ENCODE results near the gene TYW5. TPM values are rescaled to one million over a fixed set of nuclear protein-coding genes. Genes with fewer than 3 reads are reported as not detected.

Gene TYW5
- total and polyA plus RNA-seq, 2 of the 13 experiments (the other 11 are each of a cell fraction or from before 2014, with no cell fraction given): 8.3 to 14.6 TPM

DNA sequence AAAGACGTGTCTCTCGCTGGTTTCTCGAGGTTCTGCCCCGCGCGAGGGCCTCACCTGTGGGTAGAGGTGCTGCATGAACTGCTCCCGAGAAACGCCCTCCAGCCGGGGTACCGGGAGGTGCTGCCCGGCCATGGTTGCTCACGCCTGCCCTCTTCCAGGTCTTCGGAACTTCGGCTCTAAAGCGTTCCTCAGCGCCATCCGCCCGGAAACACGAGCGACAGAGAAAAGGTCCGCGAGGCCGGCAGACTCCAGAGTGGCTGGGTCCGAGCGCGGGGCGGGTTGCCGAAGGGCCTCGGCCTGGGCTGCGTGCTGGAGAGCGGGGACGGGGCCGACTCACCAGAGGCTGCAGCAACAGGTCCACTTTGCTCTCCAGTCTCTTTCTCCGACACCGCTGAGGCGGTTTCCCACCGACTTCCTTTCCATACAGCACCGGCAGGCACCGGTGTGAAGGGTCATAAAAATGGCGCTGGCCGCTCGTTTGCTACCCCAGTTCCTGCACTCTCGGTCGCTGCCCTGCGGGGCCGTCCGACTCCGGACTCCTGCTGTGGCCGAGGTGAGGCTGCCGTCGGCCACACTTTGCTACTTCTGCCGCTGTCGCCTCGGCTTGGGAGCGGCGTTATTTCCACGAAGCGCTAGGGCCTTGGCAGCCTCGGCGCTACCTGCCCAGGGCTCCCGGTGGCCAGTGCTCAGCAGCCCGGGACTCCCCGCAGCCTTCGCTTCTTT is at the start of gene TYW5, which contains the start of gene MAIP1 (continued):
- TF ChIP-seq, protein P1, sequence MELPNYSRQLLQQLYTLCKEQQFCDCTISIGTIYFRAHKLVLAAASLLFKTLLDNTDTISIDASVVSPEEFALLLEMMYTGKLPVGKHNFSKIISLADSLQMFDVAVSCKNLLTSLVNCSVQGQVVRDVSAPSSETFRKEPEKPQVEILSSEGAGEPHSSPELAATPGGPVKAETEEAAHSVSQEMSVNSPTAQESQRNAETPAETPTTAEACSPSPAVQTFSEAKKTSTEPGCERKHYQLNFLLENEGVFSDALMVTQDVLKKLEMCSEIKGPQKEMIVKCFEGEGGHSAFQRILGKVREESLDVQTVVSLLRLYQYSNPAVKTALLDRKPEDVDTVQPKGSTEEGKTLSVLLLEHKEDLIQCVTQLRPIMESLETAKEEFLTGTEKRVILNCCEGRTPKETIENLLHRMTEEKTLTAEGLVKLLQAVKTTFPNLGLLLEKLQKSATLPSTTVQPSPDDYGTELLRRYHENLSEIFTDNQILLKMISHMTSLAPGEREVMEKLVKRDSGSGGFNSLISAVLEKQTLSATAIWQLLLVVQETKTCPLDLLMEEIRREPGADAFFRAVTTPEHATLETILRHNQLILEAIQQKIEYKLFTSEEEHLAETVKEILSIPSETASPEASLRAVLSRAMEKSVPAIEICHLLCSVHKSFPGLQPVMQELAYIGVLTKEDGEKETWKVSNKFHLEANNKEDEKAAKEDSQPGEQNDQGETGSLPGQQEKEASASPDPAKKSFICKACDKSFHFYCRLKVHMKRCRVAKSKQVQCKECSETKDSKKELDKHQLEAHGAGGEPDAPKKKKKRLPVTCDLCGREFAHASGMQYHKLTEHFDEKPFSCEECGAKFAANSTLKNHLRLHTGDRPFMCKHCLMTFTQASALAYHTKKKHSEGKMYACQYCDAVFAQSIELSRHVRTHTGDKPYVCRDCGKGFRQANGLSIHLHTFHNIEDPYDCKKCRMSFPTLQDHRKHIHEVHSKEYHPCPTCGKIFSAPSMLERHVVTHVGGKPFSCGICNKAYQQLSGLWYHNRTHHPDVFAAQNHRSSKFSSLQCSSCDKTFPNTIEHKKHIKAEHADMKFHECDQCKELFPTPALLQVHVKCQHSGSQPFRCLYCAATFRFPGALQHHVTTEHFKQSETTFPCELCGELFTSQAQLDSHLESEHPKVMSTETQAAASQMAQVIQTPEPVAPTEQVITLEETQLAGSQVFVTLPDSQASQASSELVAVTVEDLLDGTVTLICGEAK (IDR thresholded peaks at IDR 0.05): peak; percentile 93
- TF ChIP-seq, protein P1 (CRISPR knock-in tag; IDR thresholded peaks at IDR 0.05): peak; percentile 89
- TF ChIP-seq, protein P2, sequence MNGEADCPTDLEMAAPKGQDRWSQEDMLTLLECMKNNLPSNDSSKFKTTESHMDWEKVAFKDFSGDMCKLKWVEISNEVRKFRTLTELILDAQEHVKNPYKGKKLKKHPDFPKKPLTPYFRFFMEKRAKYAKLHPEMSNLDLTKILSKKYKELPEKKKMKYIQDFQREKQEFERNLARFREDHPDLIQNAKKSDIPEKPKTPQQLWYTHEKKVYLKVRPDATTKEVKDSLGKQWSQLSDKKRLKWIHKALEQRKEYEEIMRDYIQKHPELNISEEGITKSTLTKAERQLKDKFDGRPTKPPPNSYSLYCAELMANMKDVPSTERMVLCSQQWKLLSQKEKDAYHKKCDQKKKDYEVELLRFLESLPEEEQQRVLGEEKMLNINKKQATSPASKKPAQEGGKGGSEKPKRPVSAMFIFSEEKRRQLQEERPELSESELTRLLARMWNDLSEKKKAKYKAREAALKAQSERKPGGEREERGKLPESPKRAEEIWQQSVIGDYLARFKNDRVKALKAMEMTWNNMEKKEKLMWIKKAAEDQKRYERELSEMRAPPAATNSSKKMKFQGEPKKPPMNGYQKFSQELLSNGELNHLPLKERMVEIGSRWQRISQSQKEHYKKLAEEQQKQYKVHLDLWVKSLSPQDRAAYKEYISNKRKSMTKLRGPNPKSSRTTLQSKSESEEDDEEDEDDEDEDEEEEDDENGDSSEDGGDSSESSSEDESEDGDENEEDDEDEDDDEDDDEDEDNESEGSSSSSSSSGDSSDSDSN (CRISPR knock-in tag; IDR thresholded peaks at IDR 0.05): peak; percentile 100
- TF ChIP-seq, protein P3, sequence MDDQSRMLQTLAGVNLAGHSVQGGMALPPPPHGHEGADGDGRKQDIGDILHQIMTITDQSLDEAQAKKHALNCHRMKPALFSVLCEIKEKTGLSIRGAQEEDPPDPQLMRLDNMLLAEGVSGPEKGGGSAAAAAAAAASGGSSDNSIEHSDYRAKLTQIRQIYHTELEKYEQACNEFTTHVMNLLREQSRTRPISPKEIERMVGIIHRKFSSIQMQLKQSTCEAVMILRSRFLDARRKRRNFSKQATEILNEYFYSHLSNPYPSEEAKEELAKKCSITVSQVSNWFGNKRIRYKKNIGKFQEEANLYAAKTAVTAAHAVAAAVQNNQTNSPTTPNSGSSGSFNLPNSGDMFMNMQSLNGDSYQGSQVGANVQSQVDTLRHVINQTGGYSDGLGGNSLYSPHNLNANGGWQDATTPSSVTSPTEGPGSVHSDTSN (CRISPR knock-in tag; IDR thresholded peaks at IDR 0.05; ENCODE audit: borderline replicate concordance): no peak
- TF ChIP-seq MBNL3 (CRISPR knock-in tag; conservative IDR thresholded peaks at IDR 0.05) (no peak), PCBP2 (optimal IDR thresholded peaks at IDR 0.05; ENCODE audit: low read depth, low read length, poor library complexity, severe bottlenecking) (peak; percentile 64), KLF12 (CRISPR knock-in tag; IDR thresholded peaks at IDR 0.05; ENCODE audit: borderline replicate concordance) (no peak), BRCA1 (CRISPR knock-in tag; IDR thresholded peaks at IDR 0.05) (no peak), ZNF33A (CRISPR knock-in tag; IDR thresholded peaks at IDR 0.05; ENCODE audit: borderline replicate concordance) (peak; percentile 96), KDM5A (IDR thresholded peaks at IDR 0.05; ENCODE audit: borderline replicate concordance, low read length) (peak; percentile 99), KLF13 (CRISPR knock-in tag; IDR thresholded peaks at IDR 0.05) (no peak), NCOA1 (CRISPR knock-in tag; IDR thresholded peaks at IDR 0.05) (peak; percentile 94), MYNN (CRISPR knock-in tag; IDR thresholded peaks at IDR 0.05; ENCODE audit: low read depth) (peak; percentile 29; the same call in 1 of the 2 replicates)
- TF ChIP-seq, protein P4, sequence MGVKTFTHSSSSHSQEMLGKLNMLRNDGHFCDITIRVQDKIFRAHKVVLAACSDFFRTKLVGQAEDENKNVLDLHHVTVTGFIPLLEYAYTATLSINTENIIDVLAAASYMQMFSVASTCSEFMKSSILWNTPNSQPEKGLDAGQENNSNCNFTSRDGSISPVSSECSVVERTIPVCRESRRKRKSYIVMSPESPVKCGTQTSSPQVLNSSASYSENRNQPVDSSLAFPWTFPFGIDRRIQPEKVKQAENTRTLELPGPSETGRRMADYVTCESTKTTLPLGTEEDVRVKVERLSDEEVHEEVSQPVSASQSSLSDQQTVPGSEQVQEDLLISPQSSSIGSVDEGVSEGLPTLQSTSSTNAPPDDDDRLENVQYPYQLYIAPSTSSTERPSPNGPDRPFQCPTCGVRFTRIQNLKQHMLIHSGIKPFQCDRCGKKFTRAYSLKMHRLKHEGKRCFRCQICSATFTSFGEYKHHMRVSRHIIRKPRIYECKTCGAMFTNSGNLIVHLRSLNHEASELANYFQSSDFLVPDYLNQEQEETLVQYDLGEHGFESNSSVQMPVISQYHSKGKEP (CRISPR knock-in tag; IDR thresholded peaks at IDR 0.05): peak; percentile 90
